Bronchial epithelial cell (primary cell): ENCODE measurements around the gene SDHAF4. TPM values are rescaled to one million over a fixed set of nuclear protein-coding genes. Genes with fewer than 3 reads are reported as not detected.

Experiments used
- DNase-seq: peaks from one replicate; pipeline ENCODE4 v3.0.0-alpha.2; 2010; ENCODE audit warnings: low read depth
- FAIRE-seq: peaks from 2 replicates; lab custom pipeline; 2011; peaks lifted over from hg19 to GRCh38; lab: Jason Lieb, UNC
- H3K27me3 ChIP-seq: 2 replicates; pipeline ENCODE4 v1.5.1; 2011; ENCODE audit warnings: low read length; ENCODE audit not compliant: control insufficient read depth, insufficient read depth
- H3K36me3 ChIP-seq: 2 replicates; pipeline ENCODE4 v1.5.1; 2011; ENCODE audit warnings: low read length; ENCODE audit not compliant: control insufficient read depth, insufficient read depth
- H3K4me3 ChIP-seq: 2 replicates; pipeline ENCODE4 v1.5.1; 2011; ENCODE audit warnings: mild to moderate bottlenecking, low read depth, low read length, control low read depth
- CTCF ChIP-seq: IDR thresholded peaks from 2 replicates; pipeline ENCODE4 v1.5.1; 2011; ENCODE audit warnings: mild to moderate bottlenecking, moderate library complexity, low read length, control low read depth, inconsistent platforms; ENCODE audit not compliant: insufficient read depth, severe bottlenecking
- total RNA-seq: library from RNA; depleted of rRNA; stranded (reverse); fragments of >200 nt; gene quantifications from 2 replicates; pipeline ENCODE4 v1.2.1, GENCODE V29; 2014

The SDHAF4 gene
- total RNA-seq, 1 donor from 2014 or later = 7.1 TPM

- FAIRE-seq = no peak
- TF ChIP-seq CTCF = no peak
- no peak for DNase-seq
Measured at GRCh38 chr6:70574643-70575042, 7.9 kb downstream of the SDHAF4 start.

GRCh38 chr6:70575899-70576495, 9.3 kb downstream of the SDHAF4 start:
- no peak for TF ChIP-seq CTCF
- Histone ChIP-seq H3K27me3 (no peaks in the 10 kb centered on the region), H3K36me3 (peaks cover 1% of the 10 kb centered on the region), H3K4me3 (no peak overlapping the region)
- FAIRE-seq (no peak), DNase-seq (no peak)

More at GRCh38 chr6:70574643-70575042, 7.9 kb downstream of the SDHAF4 start:
- Histone ChIP-seq H3K27me3 (no peaks in the 10 kb centered on the region), H3K36me3 (peaks cover 1% of the 10 kb centered on the region), H3K4me3 (no peak overlapping the region)

- no peaks in the 10 kb centered on the region for H3K27me3 ChIP-seq
- no peak for TF ChIP-seq CTCF
- no peak for FAIRE-seq
Measured at GRCh38 chr6:70586114-70586513, 19.4 kb downstream of the SDHAF4 start.

GRCh38 chr6:70590400-70590799, 23.7 kb downstream of the SDHAF4 start:
- H3K36me3 ChIP-seq = no peaks in the 10 kb centered on the region
- FAIRE-seq (no peak), DNase-seq (peak; percentile 54)
- no peak overlapping the region for H3K4me3 ChIP-seq
- no peaks in the 10 kb centered on the region for H3K27me3 ChIP-seq
- no peak for TF ChIP-seq CTCF

More at GRCh38 chr6:70586114-70586513, 19.4 kb downstream of the SDHAF4 start:
- Histone ChIP-seq H3K36me3 (peaks cover 3% of the 10 kb centered on the region), H3K4me3 (no peak overlapping the region)
- no peak for DNase-seq

GRCh38 chr6:70592391-70593117, 25.8 kb downstream of the SDHAF4 start:
- H3K36me3 ChIP-seq = no peaks in the 10 kb centered on the region
- DNase-seq = no peak
- TF ChIP-seq CTCF = no peak
- no peak for FAIRE-seq
- no peak overlapping the region for H3K4me3 ChIP-seq
- H3K27me3 ChIP-seq = no peaks in the 10 kb centered on the region

- Histone ChIP-seq H3K27me3 (no peaks in the 10 kb centered on the region), H3K36me3 (no peaks in the 10 kb centered on the region), H3K4me3 (no peak overlapping the region)
- DNase-seq = no peak
- FAIRE-seq = no peak
- no peak for TF ChIP-seq CTCF
Measured at GRCh38 chr6:70593118-70593486, 26.4 kb downstream of the SDHAF4 start.
